Epithelial cell of esophagus (primary cell): ENCODE measurements around the gene DNAJC8.

Experiments
- DNase-seq: peaks from one replicate; pipeline ENCODE4 v3.0.0; 2010; ENCODE audit warnings: low read depth
- H3K4me3 ChIP-seq: 2 replicates; pipeline ENCODE4 v1.5.1; 2011; ENCODE audit warnings: mild to moderate bottlenecking, low read length, control low read depth
- TF ChIP-seq, protein P1 (sequence below): IDR thresholded peaks from 2 replicates; pipeline ENCODE4 v1.5.1; 2011; ENCODE audit warnings: low read depth, mild to moderate bottlenecking, low read length, control low read depth, inconsistent platforms; ENCODE audit not compliant: insufficient read depth; ENCODE audit errors: missing control alignments

DNAJC8 gene

DNA sequence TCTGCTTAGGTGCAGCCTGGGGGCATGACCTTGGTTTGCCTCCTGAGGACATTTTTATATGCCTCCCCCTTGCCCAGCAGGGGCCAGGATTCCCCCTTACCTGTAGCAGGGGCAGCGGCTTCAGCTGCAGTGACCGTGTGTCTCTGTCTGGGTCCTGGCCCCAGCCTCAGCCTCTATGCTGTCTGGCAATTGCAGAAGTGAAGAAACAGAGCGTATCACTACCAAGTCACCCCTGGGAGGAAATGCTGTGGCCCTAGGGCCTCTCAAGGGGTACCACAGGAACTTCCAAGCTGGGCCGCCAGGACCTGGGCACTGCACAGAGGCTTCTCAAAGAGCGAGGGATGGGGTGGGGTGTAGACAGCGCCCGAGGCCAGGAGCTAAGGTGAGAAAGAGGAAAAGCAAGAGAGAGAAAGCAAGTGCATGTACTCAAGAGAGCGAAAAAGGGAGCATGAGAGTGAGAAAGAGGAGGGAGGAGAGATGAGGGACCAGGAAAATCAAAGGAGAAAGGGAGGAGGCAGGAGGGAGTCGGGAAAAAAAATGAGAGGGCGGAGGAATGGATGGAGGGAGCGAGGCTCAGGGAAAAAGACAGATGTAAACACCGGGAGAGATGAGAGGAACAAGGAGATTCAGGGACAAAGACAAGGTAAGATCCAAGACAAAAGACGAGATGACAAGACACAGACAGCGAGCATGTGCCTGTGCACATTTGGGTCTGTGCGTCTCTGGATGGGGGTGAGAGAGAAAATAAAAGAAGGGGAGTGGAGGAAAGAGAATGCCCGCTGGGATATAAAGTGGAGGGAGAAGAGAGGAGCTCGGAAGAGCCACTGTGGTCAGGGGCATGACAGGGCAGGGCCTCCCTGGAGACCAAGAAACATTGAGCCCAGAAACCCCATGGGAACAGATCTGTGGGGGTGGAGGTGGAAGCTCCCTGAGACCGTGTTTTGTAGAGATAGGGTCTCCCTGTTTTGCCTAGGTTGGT, 56.0 kb downstream of the DNAJC8 start, which contains the start of gene PTAFR:
PTAFR (minus strand) TSS at position 199 of the 979 bp plus-strand sequence. CDS start 25,669 bp downstream, outside the sequence.
- H3K4me3 ChIP-seq: no peak within 1 kb of the TSS
- DNase-seq: no peak
- TF ChIP-seq, protein P1, sequence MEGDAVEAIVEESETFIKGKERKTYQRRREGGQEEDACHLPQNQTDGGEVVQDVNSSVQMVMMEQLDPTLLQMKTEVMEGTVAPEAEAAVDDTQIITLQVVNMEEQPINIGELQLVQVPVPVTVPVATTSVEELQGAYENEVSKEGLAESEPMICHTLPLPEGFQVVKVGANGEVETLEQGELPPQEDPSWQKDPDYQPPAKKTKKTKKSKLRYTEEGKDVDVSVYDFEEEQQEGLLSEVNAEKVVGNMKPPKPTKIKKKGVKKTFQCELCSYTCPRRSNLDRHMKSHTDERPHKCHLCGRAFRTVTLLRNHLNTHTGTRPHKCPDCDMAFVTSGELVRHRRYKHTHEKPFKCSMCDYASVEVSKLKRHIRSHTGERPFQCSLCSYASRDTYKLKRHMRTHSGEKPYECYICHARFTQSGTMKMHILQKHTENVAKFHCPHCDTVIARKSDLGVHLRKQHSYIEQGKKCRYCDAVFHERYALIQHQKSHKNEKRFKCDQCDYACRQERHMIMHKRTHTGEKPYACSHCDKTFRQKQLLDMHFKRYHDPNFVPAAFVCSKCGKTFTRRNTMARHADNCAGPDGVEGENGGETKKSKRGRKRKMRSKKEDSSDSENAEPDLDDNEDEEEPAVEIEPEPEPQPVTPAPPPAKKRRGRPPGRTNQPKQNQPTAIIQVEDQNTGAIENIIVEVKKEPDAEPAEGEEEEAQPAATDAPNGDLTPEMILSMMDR: no peak

DNA sequence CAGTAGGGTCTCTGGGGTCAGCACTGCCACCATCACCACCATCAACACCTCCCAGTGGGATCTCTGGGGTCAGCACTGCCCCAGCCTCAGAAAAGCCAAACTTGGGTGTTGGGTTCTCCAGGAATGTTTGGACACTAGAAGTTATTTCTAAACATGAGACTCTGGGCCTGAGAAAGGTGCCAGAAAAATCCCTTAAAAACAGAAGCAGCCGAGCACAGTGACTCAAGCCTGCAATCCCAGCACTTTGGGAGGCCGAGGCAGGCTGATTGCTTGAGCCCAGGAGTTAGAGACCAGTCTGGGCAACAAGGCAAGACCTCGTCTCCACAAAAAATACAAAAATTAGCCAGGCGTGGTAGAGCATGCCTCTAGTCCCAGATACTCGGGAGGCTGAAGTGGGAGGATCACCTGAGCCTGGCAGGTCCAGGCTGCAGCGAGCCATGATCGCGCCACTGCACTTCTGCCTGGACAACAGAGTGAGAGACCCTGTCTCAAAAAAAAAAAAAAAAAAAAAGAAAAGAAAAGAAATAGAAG, 56.8 kb downstream of the DNAJC8 start:
- no peak overlapping the region for H3K4me3 ChIP-seq
- no peak for DNase-seq
- TF ChIP-seq, protein P1: no peak

DNA sequence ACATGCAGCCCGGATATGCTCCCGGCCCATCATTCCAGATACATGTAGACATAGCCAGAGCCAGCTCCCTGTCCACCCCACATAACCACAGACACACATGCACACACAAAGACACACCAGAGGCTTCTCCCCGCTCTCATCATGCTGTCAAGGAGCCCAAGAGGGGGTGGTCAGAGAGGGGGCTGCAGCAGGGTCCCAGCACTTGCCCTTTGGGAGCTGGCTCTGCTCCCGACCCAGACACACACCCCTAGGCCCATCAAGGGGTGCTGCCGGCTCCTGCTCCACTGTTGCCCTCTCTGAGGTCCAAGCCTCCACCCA, 58.9 kb downstream of the DNAJC8 start:
- TF ChIP-seq, protein P1: no peak
- no peak overlapping the region for H3K4me3 ChIP-seq
- DNase-seq: no peak

DNA sequence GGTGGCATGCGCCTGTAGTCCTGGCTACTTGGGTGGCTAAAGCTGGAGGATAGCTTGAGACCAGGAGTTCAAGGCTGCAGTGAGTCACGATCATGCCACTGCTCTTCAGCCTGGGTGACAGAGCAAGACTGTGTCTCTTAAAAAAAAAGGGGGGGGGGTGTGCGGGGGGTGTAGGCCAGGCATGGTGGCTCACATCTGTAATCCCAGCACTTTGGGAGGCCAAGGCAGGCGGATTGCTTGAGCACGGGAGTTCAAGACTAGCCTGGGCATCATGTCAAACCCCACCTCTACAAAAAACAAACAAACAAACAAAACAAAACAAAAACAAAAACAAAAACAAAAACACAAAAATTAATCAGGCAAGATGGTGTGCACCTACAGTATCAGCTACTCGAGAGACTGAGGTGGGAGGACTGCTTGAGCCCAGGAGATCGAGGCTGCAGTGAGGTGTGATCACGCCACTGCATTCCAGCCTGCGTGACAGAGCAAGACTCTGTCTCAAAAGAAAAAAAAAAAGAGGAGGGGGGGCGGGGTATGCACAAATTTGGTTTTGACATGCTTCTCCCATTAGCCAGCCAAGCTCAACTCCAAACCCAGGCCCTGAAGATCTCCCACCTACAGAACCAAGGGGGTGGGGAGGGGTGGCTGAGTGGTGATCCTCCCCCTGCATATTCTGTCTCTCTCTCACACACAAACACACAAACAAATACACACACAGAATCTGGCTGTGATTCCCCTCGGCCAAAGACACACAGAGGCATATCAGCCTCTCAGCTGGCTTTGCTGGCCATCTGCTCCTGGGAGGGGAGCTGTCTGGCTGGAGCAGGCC, 59.5 kb downstream of the DNAJC8 start:
- no peak overlapping the region for H3K4me3 ChIP-seq
- TF ChIP-seq, protein P1: no peak
- DNase-seq: peak; percentile 25

DNA sequence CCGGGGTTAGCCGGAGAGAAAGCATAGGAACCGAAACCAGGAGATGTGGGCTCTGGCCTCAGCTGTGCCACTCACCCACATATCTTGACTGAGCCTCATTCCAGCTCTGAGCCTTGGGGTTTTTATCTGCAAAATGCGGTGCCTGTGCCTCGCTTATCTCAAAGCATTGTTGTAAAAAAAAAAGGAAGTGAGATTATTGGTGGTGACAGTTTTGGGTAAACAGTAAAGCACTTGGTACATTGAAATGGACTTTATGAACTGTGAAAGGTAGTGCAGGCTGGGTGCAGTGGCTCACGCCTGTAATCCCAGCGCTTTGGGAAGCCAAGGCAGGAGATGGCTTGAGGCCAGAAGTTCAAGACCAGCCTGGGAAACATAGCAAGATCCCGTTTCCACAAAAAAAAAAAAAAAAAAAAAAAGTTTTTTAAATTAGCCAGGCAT, 60.1 kb downstream of the DNAJC8 start:
- H3K4me3 ChIP-seq: no peak overlapping the region
- TF ChIP-seq, protein P1: no peak
- DNase-seq: no peak

DNA sequence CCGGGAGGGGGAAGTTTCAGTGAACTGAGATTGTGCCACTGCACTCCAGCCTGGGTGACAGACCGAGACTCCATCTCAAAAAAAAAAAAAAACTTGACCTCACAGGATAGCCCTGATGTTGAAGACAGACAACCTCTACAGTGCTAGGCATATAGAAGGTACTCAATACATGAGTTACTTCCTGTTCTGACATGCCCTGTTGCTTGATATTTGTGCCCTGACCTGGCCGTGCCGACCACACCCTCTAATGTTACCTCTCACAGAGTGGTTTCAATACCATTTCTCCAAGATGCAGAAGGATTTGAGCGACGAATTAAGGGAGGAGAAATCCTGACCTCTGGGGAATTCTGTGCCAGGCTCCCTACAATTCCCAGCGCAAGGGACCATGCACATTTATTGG, 61.6 kb downstream of the DNAJC8 start:
- H3K4me3 ChIP-seq: no peak overlapping the region
- peak; percentile 58 for DNase-seq
- TF ChIP-seq, protein P1: no peak
